ENCODE results near the gene LGALS8. TPM values are rescaled to one million over a fixed set of nuclear protein-coding genes. Genes with fewer than 3 reads are reported as not detected.

LGALS8 gene
- total and polyA plus RNA-seq, 2 of the 4 experiments (the other 2 are of a cell fraction) = 41.3 to 57.7 TPM

DNA sequence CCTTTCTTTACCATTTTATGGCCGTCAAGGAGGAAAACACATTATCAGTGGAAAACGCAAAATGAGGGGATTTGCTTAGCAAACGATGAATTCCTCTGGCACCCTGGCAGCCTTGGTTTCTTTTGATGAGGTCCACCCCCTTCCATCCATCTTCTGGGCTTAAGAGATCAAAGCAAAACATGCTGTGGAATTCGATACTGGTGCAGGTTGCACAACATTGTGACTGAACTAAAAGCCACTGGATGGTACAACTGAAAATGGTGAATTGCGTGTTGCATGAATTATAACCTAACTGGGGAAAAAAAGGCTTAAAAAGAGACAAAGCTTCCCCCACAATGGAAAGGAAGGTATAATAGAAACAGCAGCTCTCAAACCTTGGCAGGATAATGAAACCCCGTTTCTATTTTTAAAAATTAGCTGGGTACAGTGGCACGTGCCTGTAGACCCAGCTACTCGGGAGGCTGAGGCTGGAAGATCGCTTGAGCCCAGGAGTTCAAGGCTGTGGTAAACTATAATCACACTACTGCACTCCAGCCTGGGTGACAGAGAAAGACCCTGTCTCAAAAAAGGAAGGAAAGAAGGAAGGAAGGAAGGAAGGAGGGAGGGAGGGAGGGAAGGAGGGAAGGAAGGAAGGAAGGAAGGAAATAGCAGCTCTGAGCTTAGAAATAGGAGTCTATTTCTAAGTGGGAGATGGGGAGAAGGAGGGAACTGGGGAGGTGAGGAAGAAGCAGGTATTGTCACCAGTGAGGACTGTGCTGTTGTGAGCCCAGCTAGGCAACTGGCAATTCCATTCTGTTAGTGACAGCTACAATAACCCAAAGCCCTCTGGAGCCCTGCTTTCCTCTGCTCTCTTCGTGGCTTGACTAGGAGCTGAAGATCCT, 29.0 kb upstream of the LGALS8 start:
- no CpG with 5 or more reads among the region's 10 CpGs for WGBS, 2 experiments (ENCODE audit: extremely low coverage in 2 of 2, insufficient read length in 1 of 2)
- DNase-seq (peak; percentile 18), ATAC-seq (ENCODE audit: low read depth) (peak; percentile 47)
- Histone ChIP-seq H2BK120ac (ENCODE audit: low read depth, low read length) (no peak overlapping the region), H4K20me1 (ENCODE audit: insufficient read depth, low read length) (no peaks in the 10 kb centered on the region), H3K14ac (replicated peaks; ENCODE audit: low read depth, low read length) (no peak overlapping the region), H3K27me3 (ENCODE audit: control insufficient read depth, insufficient read depth, low read length) (peaks cover 2% of the 10 kb centered on the region; the same call in 1 of the 2 replicates), H3K79me1 (ENCODE audit: low read depth in 1 of 2, low read length in 2 of 2) (no peaks in the 10 kb centered on the region), H3K4me2 (ENCODE audit: low read depth, low read length) (peak overlapping the region; percentile 44; the same call in 1 of the 2 replicates), H3K9me3 (ENCODE audit: control insufficient read depth, insufficient read depth, low read length) (no peaks in the 10 kb centered on the region), H2AK9ac (replicated peaks; ENCODE audit: low read depth, low read length, poor library complexity) (no peak overlapping the region), H3K9ac (ENCODE audit: low read depth, low read length) (no peak overlapping the region), H4K5ac (ENCODE audit: low read depth, low read length) (no peak overlapping the region), H3K4me3 (ENCODE audit: insufficient read depth, low read depth, low read length) (no peak overlapping the region), H2BK15ac (ENCODE audit: low read depth, low read length) (no peak overlapping the region), H3K56ac (ENCODE audit: extremely low read depth, insufficient read depth, low read length) (no peak overlapping the region), H3K36me3 (ENCODE audit: control insufficient read depth, insufficient read depth, low read length) (no peaks in the 10 kb centered on the region), H4K91ac (ENCODE audit: insufficient read depth, low read depth, low read length) (no peak overlapping the region), H4K8ac (ENCODE audit: low read depth in 2 of 2, low read length in 2 of 2) (no peak overlapping the region), H3K4ac (ENCODE audit: low read depth, low read length) (no peak overlapping the region), H3K4me1 (ENCODE audit: control insufficient read depth, insufficient read depth, low read length) (no peaks in the 10 kb centered on the region; the same call in 1 of the 2 replicates), H3K9me1 (ENCODE audit: insufficient read depth, low read length) (no peaks in the 10 kb centered on the region), H2AFZ (replicated peaks; ENCODE audit: low read length, poor library complexity) (no peak overlapping the region), H3K27ac (ENCODE audit: insufficient read depth, low read length) (no peak overlapping the region), H2BK20ac (ENCODE audit: low read depth, low read length) (no peak overlapping the region), H3K23ac (ENCODE audit: low read depth, low read length) (no peak overlapping the region; the same call in 1 of the 2 replicates), H3K18ac (ENCODE audit: low read depth, low read length) (no peak overlapping the region; the same call in 1 of the 2 replicates), H2AK5ac (ENCODE audit: low read depth, low read length) (no peak overlapping the region), H2BK5ac (ENCODE audit: low read depth, low read length, poor library complexity, severe bottlenecking) (no peak overlapping the region)
- intact Hi-C loops (cut with micrococcal nuclease) = loop anchor here (5.0 kb wide), 1 partner anchor 1102 kb away; no protein-coding TSS in a partner anchor
- ChIA-PET POLR2A (ENCODE audit: unreplicated experiment) (no interaction called here), CTCF (interaction anchor here (0.6 kb wide), 1 partner anchor 39 kb away, joined by 3 read pairs; no protein-coding TSS in a partner anchor)
- in situ Hi-C loops (cut with MboI; ENCODE audit: low sequenced_read_pairs) = no loop called here
- dilution Hi-C loops (cut with HindIII; ENCODE audit: low sequenced_read_pairs, unreplicated experiment) = no loop called here
- TF ChIP-seq CEBPB (IDR thresholded peaks at IDR 0.05; ENCODE audit: low read depth, low read length) (peak; percentile 82), RFX5 (IDR thresholded peaks at IDR 0.05; ENCODE audit: low read depth, low read length) (no peak)
- no TSS peak for BruUV-seq (replicated peaks)

Data from IMR-90 (cell line).